ENCODE measurements around the gene MEGF11. TPM values are rescaled to one million over a fixed set of nuclear protein-coding genes. Genes with fewer than 3 reads are reported as not detected.

MEGF11 gene
- polyA plus RNA-seq, 3 donors, result not detected

DNA sequence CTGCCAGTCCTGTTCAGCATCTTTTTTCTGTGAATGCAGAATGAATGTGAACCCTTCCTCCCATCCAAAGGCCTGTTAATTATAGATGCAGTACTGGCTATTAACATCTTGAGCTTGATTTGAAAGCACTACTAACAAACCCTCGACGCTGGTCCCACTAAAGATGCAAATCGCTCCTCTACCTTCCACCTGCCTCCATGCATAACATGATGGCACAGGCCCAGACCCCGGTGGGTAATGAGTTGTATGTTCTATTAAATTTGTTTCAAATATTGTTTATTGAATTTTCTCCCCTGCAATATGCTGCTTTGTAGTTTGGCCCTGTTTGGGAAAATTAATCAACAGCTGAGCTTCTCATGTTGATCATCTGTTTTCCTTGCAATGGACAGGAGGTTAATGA, 314.9 kb downstream of the MEGF11 start:
- H3K9me3 Mint-ChIP-seq, result no peaks in the 10 kb centered on the region
- no peak overlapping the region for H3K27ac ChIP-seq (ENCODE audit: low read depth in 1 of 2, low read length in 2 of 2)
- H3K4me3 Mint-ChIP-seq, result no peak overlapping the region
- TF ChIP-seq, protein P1, sequence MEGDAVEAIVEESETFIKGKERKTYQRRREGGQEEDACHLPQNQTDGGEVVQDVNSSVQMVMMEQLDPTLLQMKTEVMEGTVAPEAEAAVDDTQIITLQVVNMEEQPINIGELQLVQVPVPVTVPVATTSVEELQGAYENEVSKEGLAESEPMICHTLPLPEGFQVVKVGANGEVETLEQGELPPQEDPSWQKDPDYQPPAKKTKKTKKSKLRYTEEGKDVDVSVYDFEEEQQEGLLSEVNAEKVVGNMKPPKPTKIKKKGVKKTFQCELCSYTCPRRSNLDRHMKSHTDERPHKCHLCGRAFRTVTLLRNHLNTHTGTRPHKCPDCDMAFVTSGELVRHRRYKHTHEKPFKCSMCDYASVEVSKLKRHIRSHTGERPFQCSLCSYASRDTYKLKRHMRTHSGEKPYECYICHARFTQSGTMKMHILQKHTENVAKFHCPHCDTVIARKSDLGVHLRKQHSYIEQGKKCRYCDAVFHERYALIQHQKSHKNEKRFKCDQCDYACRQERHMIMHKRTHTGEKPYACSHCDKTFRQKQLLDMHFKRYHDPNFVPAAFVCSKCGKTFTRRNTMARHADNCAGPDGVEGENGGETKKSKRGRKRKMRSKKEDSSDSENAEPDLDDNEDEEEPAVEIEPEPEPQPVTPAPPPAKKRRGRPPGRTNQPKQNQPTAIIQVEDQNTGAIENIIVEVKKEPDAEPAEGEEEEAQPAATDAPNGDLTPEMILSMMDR (IDR thresholded peaks at IDR 0.05), result no peak
- H3K36me3 ChIP-seq (replicated peaks in 1 of 2; ENCODE audit: control insufficient read depth in 1 of 2, insufficient read depth in 2 of 2, low read length in 2 of 2), result no peaks in the 10 kb centered on the region
- H3K9ac ChIP-seq (ENCODE audit: insufficient read depth, low read length, poor library complexity, severe bottlenecking), result no peak overlapping the region
- no peaks in the 10 kb centered on the region for H3K4me1 Mint-ChIP-seq
- intact Hi-C loops (cut with micrococcal nuclease), result no loop called here
- no peak overlapping the region for H3K4me3 ChIP-seq (replicated peaks in 1 of 3; ENCODE audit: low read depth in 2 of 3, low read length in 3 of 3)
- H3K4me1 ChIP-seq (ENCODE audit: control insufficient read depth in 1 of 2, insufficient read depth in 2 of 2, low read length in 2 of 2), result no peaks in the 10 kb centered on the region
- peaks cover 6 to 9% (median 6%) of the 10 kb centered on the region in 3 donors for H3K27me3 Mint-ChIP-seq (ENCODE audit: low read depth in 3 of 3)
- H3K9me3 ChIP-seq (replicated peaks in 1 of 2; ENCODE audit: control insufficient read depth in 1 of 2, insufficient read depth in 1 of 2, low read length in 2 of 2), result no peaks in the 10 kb centered on the region
- no peak overlapping the region for H2AFZ ChIP-seq (ENCODE audit: insufficient read depth, low read depth, low read length, poor library complexity, severe bottlenecking)
- no peak overlapping the region for H3K4me2 ChIP-seq (replicated peaks; ENCODE audit: extremely low read depth, low read length, poor library complexity, severe bottlenecking)
- H4K20me1 ChIP-seq (ENCODE audit: insufficient read depth, low read length), result no peaks in the 10 kb centered on the region
- no peak overlapping the region for H3K27ac Mint-ChIP-seq
- no peaks in the 10 kb centered on the region for H3K27me3 ChIP-seq (ENCODE audit: control insufficient read depth in 2 of 2, insufficient read depth in 2 of 2, low read length in 2 of 2)
- H3K36me3 Mint-ChIP-seq, result no peaks in the 10 kb centered on the region
- H3K79me2 ChIP-seq (ENCODE audit: insufficient read depth, low read length), result no peaks in the 10 kb centered on the region
- WGBS (ENCODE audit: insufficient coverage), result no CpG with 5 or more reads among the region's 4 CpGs
- DNase-seq, result no peak

DNA sequence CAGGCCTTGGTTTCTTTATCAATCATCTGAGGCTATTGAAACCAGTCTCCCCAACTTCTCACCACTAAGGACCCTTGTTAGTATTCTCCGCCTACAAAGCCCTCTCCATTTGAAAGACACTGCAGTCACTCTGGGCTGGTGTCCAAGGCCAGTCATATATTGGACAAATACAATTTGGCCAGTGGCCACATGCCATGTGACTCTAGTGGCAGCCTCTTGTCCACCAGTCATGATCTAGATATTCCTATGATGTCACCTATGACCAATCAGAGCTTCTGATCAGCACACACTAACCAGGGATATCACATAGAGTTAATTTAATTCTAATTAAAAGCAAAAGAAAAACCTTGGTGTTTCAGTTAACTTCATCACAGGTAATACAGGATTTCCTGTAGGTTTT, 316.1 kb downstream of the MEGF11 start:
- no peaks in the 10 kb centered on the region for H4K20me1 ChIP-seq (ENCODE audit: insufficient read depth, low read length)
- Mint-ChIP-seq H3K4me1 (no peaks in the 10 kb centered on the region), H3K27ac (no peak overlapping the region), H3K4me3 (no peak overlapping the region), H3K36me3 (no peaks in the 10 kb centered on the region), H3K9me3 (peaks cover 0 to 2% (median 0%) of the 10 kb centered on the region in 7 donors), H3K27me3 (ENCODE audit: low read depth in 3 of 3) (peaks cover 2 to 10% (median 9%) of the 10 kb centered on the region in 3 donors)
- H3K27ac ChIP-seq (ENCODE audit: low read depth in 1 of 2, low read length in 2 of 2), result no peak overlapping the region
- H3K27me3 ChIP-seq (ENCODE audit: control insufficient read depth in 2 of 2, insufficient read depth in 2 of 2, low read length in 2 of 2), result no peaks in the 10 kb centered on the region
- H3K4me2 ChIP-seq (replicated peaks; ENCODE audit: extremely low read depth, low read length, poor library complexity, severe bottlenecking), result no peak overlapping the region
- no peaks in the 10 kb centered on the region for H3K36me3 ChIP-seq (replicated peaks in 1 of 2; ENCODE audit: control insufficient read depth in 1 of 2, insufficient read depth in 2 of 2, low read length in 2 of 2)
- DNase-seq, result no peak
- no peaks in the 10 kb centered on the region for H3K4me1 ChIP-seq (ENCODE audit: control insufficient read depth in 1 of 2, insufficient read depth in 2 of 2, low read length in 2 of 2)
- TF ChIP-seq, protein P1 (IDR thresholded peaks at IDR 0.05), result no peak
- WGBS (ENCODE audit: insufficient coverage), result 100% methylated on average over 1 of the region's 1 CpG
- no peaks in the 10 kb centered on the region for H3K79me2 ChIP-seq (ENCODE audit: insufficient read depth, low read length)
- no peak overlapping the region for H3K9ac ChIP-seq (ENCODE audit: insufficient read depth, low read length, poor library complexity, severe bottlenecking)
- H3K4me3 ChIP-seq (replicated peaks in 1 of 3; ENCODE audit: low read depth in 2 of 3, low read length in 3 of 3), result no peak overlapping the region
- no peak overlapping the region for H2AFZ ChIP-seq (ENCODE audit: insufficient read depth, low read depth, low read length, poor library complexity, severe bottlenecking)
- intact Hi-C loops (cut with micrococcal nuclease), result no loop called here
- H3K9me3 ChIP-seq (replicated peaks in 1 of 2; ENCODE audit: control insufficient read depth in 1 of 2, insufficient read depth in 1 of 2, low read length in 2 of 2), result no peaks in the 10 kb centered on the region
